Endodermal cell (in vitro differentiated cells): ENCODE data around the gene KCNQ1. TPM values are rescaled to one million over a fixed set of nuclear protein-coding genes. Genes with fewer than 3 reads are reported as not detected.

Experiments used
- DNase-seq: peaks from one replicate; pipeline ENCODE4 v3.0.0-alpha.2; 2017
- H3K27ac ChIP-seq: 2 replicates; pipeline ENCODE4 v1.5.1; 2013; ENCODE audit warnings: mild to moderate bottlenecking, low read depth, low read length, moderate library complexity
- H3K27me3 ChIP-seq: 2 replicates; pipeline ENCODE4 v1.6.1; 2013; ENCODE audit warnings: mild to moderate bottlenecking, low read length, moderate library complexity; ENCODE audit not compliant: insufficient read depth, control insufficient read depth, poor library complexity, severe bottlenecking
- H3K36me3 ChIP-seq: 2 replicates; pipeline ENCODE4 v1.7.0; 2013; ENCODE audit warnings: mild to moderate bottlenecking, low read length, moderate library complexity; ENCODE audit not compliant: control insufficient read depth, insufficient read depth
- H3K4me1 ChIP-seq: one replicate; pipeline ENCODE4 v1.7.0; 2013; ENCODE audit warnings: low read length; ENCODE audit not compliant: control insufficient read depth, insufficient read depth
- H3K4me3 ChIP-seq: 2 replicates; pipeline ENCODE4 v1.5.1; 2013; ENCODE audit warnings: mild to moderate bottlenecking, low read length, moderate library complexity
- H3K9ac ChIP-seq: 2 replicates; pipeline ENCODE4 v1.6.1; 2013; ENCODE audit warnings: mild to moderate bottlenecking, low read length, moderate library complexity; ENCODE audit not compliant: poor library complexity, severe bottlenecking; ENCODE audit errors: extremely low read depth
- H3K9me3 ChIP-seq: 2 replicates; pipeline ENCODE4 v1.6.1; 2013; ENCODE audit warnings: mild to moderate bottlenecking, low read length, moderate library complexity; ENCODE audit not compliant: control insufficient read depth
- H3K27ac Mint-ChIP-seq: 2 replicates; pipeline ENCODE4 v1.8.0; 2020; ENCODE audit warnings: mixed read lengths
- H3K27me3 Mint-ChIP-seq: 2 replicates; pipeline ENCODE4 v1.8.0; 2021; ENCODE audit warnings: mild to moderate bottlenecking, mixed read lengths; ENCODE audit not compliant: insufficient read depth
- H3K36me3 Mint-ChIP-seq: 2 replicates; pipeline ENCODE4 v1.8.0; 2020; ENCODE audit warnings: low read depth, mixed read lengths
- H3K4me1 Mint-ChIP-seq: 2 replicates; pipeline ENCODE4 v1.8.0; 2020; ENCODE audit warnings: mixed read lengths
- H3K4me3 Mint-ChIP-seq: 2 replicates; pipeline ENCODE4 v1.8.0; 2020; ENCODE audit warnings: mild to moderate bottlenecking, moderate library complexity, mixed read lengths
- H3K9me3 Mint-ChIP-seq: 2 replicates; pipeline ENCODE4 v1.8.0; 2020; ENCODE audit warnings: mild to moderate bottlenecking, mixed read lengths
- WGBS, 2 experiments: methylation state at CpG; one replicate each; pipeline versions ENCODE4 v1.1.5 to v1.1.7; 2013; ENCODE audit warnings: missing lambda C conversion rate in 2 of 2, mixed read lengths in 1 of 2; ENCODE audit not compliant: insufficient coverage in 1 of 2, insufficient read length in 1 of 2; 5-methylcytosine and 5-hydroxymethylcytosine counted together
- total RNA-seq, 2 donors: library from RNA; stranded (reverse); fragmentation: NEBNext Ultra II Directional in 1 of 2; extraction: Animal tissue kit (Norgen Biotek cat#: 25700) in 1 of 2; gene quantifications; 2 replicates in 1 of 2; 3 replicates in 1 of 2; pipeline ENCODE4 v1.2.1, GENCODE V29; 2021
- TF ChIP-seq, protein P1 (sequence below): fragments of 200-600 bp; sonication (generic); conservative IDR thresholded peaks from 2 replicates; pipeline ENCODE4 v1.5.0; 2021; ENCODE audit warnings: antibody characterized with exemption, mild to moderate bottlenecking

The KCNQ1 gene
- total RNA-seq, 2 donors from 2014 or later = 1.8 to 3.5 TPM

DNA sequence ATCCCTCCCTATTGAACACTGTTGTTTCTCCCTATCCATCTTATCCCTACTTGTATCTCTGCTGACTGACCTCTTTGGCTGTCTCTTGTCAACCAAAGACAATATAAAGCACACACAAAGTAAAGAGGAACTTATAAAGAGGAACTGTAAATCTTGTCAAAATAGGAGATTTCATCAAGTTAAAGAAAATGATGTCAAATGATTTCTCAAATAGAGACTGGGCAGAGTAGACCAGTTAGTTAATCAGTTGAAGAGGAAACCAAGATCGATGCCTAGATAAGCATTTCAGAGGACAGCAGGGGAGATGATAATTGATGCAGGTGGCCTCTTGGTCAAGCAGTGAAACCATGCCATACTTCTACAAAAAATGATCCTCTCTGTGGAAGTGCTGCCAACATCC lies 232.3 kb downstream of the KCNQ1 start:
- WGBS, 2 experiments = 74 to 91% methylated on average over 1 of the region's 1 CpG
- peaks cover 26% of the 10 kb centered on the region for H3K4me1 Mint-ChIP-seq

DNA sequence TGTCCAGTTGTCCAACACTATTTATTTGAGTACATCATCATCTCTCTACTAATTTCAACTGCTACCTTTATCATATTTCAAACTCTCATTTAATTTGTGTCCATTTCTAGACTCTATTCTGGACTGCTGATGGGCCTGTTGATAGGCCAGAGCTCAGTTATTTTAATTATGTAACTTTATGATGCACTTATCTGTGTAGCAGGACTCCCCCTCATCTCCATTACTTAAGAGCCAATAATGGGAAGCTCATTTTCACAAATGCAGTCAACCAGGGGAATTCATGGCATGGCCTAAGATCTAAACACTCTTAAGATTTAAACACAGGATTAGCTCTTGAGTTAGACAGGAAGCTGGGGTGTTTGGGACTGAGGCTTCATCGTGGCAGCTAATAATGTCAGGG lies 233.6 kb downstream of the KCNQ1 start:
- no peak for DNase-seq
- Mint-ChIP-seq H3K36me3 (peaks cover 3% of the 10 kb centered on the region), H3K9me3 (no peaks in the 10 kb centered on the region), H3K27me3 (peaks cover 2% of the 10 kb centered on the region), H3K4me1 (peaks cover 32% of the 10 kb centered on the region), H3K27ac (no peak overlapping the region), H3K4me3 (no peak overlapping the region)
- no peak overlapping the region for H3K9ac ChIP-seq
- H3K4me3 ChIP-seq = no peak overlapping the region
- 71 to 90% methylated on average over 1 of the region's 1 CpG for WGBS, 2 experiments
- no peaks in the 10 kb centered on the region for H3K9me3 ChIP-seq
- peaks cover 9% of the 10 kb centered on the region for H3K4me1 ChIP-seq
- TF ChIP-seq, protein P1, sequence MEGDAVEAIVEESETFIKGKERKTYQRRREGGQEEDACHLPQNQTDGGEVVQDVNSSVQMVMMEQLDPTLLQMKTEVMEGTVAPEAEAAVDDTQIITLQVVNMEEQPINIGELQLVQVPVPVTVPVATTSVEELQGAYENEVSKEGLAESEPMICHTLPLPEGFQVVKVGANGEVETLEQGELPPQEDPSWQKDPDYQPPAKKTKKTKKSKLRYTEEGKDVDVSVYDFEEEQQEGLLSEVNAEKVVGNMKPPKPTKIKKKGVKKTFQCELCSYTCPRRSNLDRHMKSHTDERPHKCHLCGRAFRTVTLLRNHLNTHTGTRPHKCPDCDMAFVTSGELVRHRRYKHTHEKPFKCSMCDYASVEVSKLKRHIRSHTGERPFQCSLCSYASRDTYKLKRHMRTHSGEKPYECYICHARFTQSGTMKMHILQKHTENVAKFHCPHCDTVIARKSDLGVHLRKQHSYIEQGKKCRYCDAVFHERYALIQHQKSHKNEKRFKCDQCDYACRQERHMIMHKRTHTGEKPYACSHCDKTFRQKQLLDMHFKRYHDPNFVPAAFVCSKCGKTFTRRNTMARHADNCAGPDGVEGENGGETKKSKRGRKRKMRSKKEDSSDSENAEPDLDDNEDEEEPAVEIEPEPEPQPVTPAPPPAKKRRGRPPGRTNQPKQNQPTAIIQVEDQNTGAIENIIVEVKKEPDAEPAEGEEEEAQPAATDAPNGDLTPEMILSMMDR = no peak
- H3K36me3 ChIP-seq = peaks cover 9% of the 10 kb centered on the region
- H3K27me3 ChIP-seq = no peaks in the 10 kb centered on the region
- H3K27ac ChIP-seq = no peak overlapping the region

More for the DNA sequence above, 232.3 kb downstream of the KCNQ1 start:
- Histone ChIP-seq H3K4me1 (no peaks in the 10 kb centered on the region), H3K27ac (no peak overlapping the region), H3K36me3 (no peaks in the 10 kb centered on the region), H3K27me3 (no peaks in the 10 kb centered on the region), H3K9ac (no peak overlapping the region), H3K4me3 (no peak overlapping the region), H3K9me3 (no peaks in the 10 kb centered on the region)
- Mint-ChIP-seq H3K27me3 (peaks cover 2% of the 10 kb centered on the region), H3K36me3 (peaks cover 3% of the 10 kb centered on the region), H3K9me3 (no peaks in the 10 kb centered on the region), H3K4me3 (no peak overlapping the region), H3K27ac (no peak overlapping the region)
- no peak for DNase-seq
- TF ChIP-seq, protein P1 = no peak

DNA sequence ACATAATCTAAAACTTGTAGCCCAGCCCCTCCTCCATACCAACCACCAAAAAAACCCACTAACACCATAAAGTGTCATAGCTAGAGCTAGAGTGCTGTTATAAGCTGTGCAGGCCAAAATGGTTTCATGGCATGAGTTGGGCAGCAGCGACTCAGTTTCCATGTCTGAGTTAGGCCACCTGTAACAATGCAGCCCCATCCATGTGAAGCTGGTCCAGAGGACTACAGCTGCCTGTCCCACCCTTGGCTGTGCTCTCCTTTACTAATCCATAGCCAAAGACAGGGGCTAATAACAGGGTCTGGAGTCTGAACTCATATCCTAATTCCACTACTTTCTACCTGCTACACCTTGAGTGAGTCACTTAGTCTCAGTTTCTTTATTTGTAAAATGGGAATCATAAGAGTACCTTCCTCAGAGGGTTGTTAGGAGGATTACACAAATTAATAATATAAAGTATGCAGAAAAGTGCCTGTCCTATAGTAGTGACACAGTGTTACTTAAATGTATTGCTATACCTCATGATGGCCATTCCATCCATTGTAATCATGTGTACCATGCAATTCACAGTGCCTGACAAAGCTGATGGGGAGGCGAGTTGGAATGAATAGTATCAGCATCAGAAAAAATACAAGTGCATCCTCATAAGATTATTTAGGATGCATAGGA lies 234.3 kb downstream of the KCNQ1 start:
- H3K36me3 ChIP-seq = peaks cover 10% of the 10 kb centered on the region
- no peak overlapping the region for H3K27ac ChIP-seq
- TF ChIP-seq, protein P1 = no peak
- Mint-ChIP-seq H3K4me3 (no peak overlapping the region), H3K27ac (no peak overlapping the region), H3K4me1 (peaks cover 36% of the 10 kb centered on the region), H3K27me3 (peaks cover 2% of the 10 kb centered on the region), H3K36me3 (peaks cover 3% of the 10 kb centered on the region), H3K9me3 (no peaks in the 10 kb centered on the region)
- H3K27me3 ChIP-seq = no peaks in the 10 kb centered on the region
- H3K9me3 ChIP-seq = no peaks in the 10 kb centered on the region
- no peak overlapping the region for H3K4me3 ChIP-seq
- WGBS, 2 experiments = 97% methylated on average over 2 of the region's 2 CpGs; no CpG with 5 or more reads in 1 of the 2 experiments
- peaks cover 11% of the 10 kb centered on the region for H3K4me1 ChIP-seq
- no peak overlapping the region for H3K9ac ChIP-seq
- DNase-seq = no peak
